K562 (cell line): ENCODE results near the gene PLA2G15. TPM values are rescaled to one million over a fixed set of nuclear protein-coding genes. Genes with fewer than 3 reads are reported as not detected.

Experiments
- ARNT ChIP-seq, 2 experiments: fragments of 450-650 bp; IDR thresholded peaks; 2 replicates each; pipeline ENCODE4 v1.6.1; 2016; ENCODE audit warnings: mild to moderate bottlenecking in 1 of 2
- HCFC1 ChIP-seq: IDR thresholded peaks from 2 replicates; pipeline ENCODE4 v1.6.1; 2012; ENCODE audit warnings: low read depth, low read length, improper control_type of control experiment
- HNRNPLL ChIP-seq: fragments of 200-400 bp; formaldehyde crosslinking; IDR thresholded peaks from 2 replicates; pipeline ENCODE4 v1.6.1; 2017; ENCODE audit warnings: low read length, low read depth, mild to moderate bottlenecking; ENCODE audit not compliant: poor library complexity, severe bottlenecking
- KLF16 ChIP-seq: IDR thresholded peaks from 2 replicates; pipeline ENCODE4 v1.6.1; 2016; ENCODE audit warnings: antibody characterized with exemption
- RBM14 ChIP-seq: fragments of 200-400 bp; formaldehyde crosslinking; IDR thresholded peaks from 2 replicates; pipeline ENCODE4 v1.6.1; 2018; ENCODE audit warnings: low read depth, mild to moderate bottlenecking, low read length, moderate library complexity, borderline replicate concordance; ENCODE audit not compliant: insufficient read depth
- TAF1 ChIP-seq: IDR thresholded peaks from 2 replicates; pipeline ENCODE4 v1.6.1; 2011; ENCODE audit warnings: mild to moderate bottlenecking, low read length, moderate library complexity; ENCODE audit not compliant: insufficient read depth, control insufficient read depth, severe bottlenecking; ENCODE audit errors: extremely low read depth
- ZNF174 ChIP-seq: fragments of 250-450 bp; sonication (Bioruptor Pico); IDR thresholded peaks from 2 replicates; pipeline ENCODE4 v1.4.0; 2020; ENCODE audit warnings: mild to moderate bottlenecking
- ZNF780A ChIP-seq: fragments of 250-450 bp; sonication (Bioruptor Pico); IDR thresholded peaks from 2 replicates; pipeline ENCODE4 v1.5.0; 2021; ENCODE audit warnings: mild to moderate bottlenecking
- polyA plus RNA-seq, 8 experiments: library from polyadenylated mRNA; depleted of rRNA in 4 of 8; stranded (reverse) in 5 of 8; unstranded in 3 of 8; fragments of >200 nt; fragmentation: Nextera tagmentation in 2 of 8; fragmentation: Illumina TruSeq in 1 of 8; extraction: Ambion mirVana in 2 of 8; extraction: Trizol in 1 of 8; gene quantifications; 2 replicates each; pipeline versions ENCODE4 v1.2.1 to v1.2.3, GENCODE V29; 2011 to 2014; ENCODE audit warnings: inconsistent platforms in 1 of 8, missing spikeins in 1 of 8
- total RNA-seq, 7 experiments: library from RNA; depleted of rRNA in 6 of 7; stranded (reverse); fragments of >200 nt in 6 of 7; fragmentation: Illumina TruSeq in 2 of 7; extraction: Trizol in 2 of 7; gene quantifications; 2 replicates each; pipeline versions ENCODE4 v1.2.1 to v1.2.3, GENCODE V29; 2011 to 2021; ENCODE audit warnings: low replicate concordance in 1 of 7
- TF ChIP-seq, protein P1 (sequence below): fragments of 450-650 bp; IDR thresholded peaks from 2 replicates; pipeline ENCODE4 v1.6.1; 2016; ENCODE audit warnings: mild to moderate bottlenecking, moderate library complexity
- TF ChIP-seq, protein P2 (sequence below), 2 experiments: fragments of 250-450 bp in 1 of 2; fragments of 450-650 bp in 1 of 2; sonication (Bioruptor Pico) in 1 of 2; IDR thresholded peaks; 2 replicates each; pipeline versions ENCODE4 v1.6.1 to v1.8.0; 2016 to 2021; ENCODE audit warnings: mild to moderate bottlenecking in 2 of 2, moderate library complexity in 2 of 2, missing compliant biosample characterization in 1 of 2, missing genetic modification characterization in 1 of 2
- TF ChIP-seq, protein P3 (sequence below): fragments of 450-650 bp; IDR thresholded peaks from 2 replicates; pipeline ENCODE4 v1.6.1; 2016; ENCODE audit warnings: antibody characterized with exemption

The PLA2G15 gene
- total and polyA plus RNA-seq, 9 of the 15 experiments (the other 6 are each of a cell fraction or from before 2014, with no cell fraction given) = 0.42 to 8.6 (median 4.8) TPM

DNA sequence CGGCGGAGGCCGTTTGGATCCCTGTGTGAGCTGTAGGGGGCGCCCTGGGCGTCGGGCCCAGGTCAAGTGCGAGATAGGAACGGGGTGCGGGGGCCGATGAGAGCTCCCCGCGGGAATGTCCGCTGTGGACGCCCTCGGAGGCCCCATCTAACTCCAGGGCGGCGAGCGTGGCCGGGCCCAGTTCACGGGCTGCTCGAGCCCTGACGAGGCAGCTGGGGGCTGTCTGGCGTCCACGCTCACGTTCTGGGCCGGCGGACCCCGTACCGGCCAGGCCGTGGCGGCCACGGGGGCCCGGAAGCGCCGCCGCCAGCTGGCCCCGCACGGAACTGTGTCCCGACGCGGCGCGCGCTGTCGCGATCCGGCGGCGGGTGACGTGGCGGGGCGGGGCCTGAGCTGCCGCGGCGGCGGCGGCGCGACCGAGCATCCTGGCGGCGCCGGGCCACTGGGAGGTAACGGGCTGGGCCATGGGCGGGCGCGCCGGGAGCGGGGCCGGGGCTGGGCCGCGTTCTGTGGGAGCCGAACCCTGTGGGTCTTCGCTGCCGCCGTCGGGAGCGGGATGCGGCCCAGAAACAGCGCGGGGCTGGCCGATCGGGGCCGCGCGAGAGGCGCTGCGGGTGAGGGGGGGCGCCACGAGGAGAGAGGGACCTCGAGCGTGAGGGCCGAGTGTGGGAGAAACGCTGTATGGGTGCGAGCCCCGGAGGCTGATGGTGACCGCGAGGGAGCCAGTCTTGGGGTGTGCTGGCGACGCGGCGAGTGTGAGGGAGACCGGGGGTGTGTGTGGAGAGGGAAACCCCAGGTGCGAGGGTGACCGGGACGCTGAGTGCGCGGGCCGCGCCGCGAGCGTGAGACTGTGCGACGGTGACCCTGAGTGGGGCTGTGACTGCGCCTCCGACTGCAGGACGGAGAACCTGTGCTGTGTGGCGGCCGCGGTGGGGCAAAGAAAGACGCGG is 19.2 kb downstream of the PLA2G15 start, which contains the start of gene SLC7A6 (continued):
- TF ChIP-seq, protein P1, sequence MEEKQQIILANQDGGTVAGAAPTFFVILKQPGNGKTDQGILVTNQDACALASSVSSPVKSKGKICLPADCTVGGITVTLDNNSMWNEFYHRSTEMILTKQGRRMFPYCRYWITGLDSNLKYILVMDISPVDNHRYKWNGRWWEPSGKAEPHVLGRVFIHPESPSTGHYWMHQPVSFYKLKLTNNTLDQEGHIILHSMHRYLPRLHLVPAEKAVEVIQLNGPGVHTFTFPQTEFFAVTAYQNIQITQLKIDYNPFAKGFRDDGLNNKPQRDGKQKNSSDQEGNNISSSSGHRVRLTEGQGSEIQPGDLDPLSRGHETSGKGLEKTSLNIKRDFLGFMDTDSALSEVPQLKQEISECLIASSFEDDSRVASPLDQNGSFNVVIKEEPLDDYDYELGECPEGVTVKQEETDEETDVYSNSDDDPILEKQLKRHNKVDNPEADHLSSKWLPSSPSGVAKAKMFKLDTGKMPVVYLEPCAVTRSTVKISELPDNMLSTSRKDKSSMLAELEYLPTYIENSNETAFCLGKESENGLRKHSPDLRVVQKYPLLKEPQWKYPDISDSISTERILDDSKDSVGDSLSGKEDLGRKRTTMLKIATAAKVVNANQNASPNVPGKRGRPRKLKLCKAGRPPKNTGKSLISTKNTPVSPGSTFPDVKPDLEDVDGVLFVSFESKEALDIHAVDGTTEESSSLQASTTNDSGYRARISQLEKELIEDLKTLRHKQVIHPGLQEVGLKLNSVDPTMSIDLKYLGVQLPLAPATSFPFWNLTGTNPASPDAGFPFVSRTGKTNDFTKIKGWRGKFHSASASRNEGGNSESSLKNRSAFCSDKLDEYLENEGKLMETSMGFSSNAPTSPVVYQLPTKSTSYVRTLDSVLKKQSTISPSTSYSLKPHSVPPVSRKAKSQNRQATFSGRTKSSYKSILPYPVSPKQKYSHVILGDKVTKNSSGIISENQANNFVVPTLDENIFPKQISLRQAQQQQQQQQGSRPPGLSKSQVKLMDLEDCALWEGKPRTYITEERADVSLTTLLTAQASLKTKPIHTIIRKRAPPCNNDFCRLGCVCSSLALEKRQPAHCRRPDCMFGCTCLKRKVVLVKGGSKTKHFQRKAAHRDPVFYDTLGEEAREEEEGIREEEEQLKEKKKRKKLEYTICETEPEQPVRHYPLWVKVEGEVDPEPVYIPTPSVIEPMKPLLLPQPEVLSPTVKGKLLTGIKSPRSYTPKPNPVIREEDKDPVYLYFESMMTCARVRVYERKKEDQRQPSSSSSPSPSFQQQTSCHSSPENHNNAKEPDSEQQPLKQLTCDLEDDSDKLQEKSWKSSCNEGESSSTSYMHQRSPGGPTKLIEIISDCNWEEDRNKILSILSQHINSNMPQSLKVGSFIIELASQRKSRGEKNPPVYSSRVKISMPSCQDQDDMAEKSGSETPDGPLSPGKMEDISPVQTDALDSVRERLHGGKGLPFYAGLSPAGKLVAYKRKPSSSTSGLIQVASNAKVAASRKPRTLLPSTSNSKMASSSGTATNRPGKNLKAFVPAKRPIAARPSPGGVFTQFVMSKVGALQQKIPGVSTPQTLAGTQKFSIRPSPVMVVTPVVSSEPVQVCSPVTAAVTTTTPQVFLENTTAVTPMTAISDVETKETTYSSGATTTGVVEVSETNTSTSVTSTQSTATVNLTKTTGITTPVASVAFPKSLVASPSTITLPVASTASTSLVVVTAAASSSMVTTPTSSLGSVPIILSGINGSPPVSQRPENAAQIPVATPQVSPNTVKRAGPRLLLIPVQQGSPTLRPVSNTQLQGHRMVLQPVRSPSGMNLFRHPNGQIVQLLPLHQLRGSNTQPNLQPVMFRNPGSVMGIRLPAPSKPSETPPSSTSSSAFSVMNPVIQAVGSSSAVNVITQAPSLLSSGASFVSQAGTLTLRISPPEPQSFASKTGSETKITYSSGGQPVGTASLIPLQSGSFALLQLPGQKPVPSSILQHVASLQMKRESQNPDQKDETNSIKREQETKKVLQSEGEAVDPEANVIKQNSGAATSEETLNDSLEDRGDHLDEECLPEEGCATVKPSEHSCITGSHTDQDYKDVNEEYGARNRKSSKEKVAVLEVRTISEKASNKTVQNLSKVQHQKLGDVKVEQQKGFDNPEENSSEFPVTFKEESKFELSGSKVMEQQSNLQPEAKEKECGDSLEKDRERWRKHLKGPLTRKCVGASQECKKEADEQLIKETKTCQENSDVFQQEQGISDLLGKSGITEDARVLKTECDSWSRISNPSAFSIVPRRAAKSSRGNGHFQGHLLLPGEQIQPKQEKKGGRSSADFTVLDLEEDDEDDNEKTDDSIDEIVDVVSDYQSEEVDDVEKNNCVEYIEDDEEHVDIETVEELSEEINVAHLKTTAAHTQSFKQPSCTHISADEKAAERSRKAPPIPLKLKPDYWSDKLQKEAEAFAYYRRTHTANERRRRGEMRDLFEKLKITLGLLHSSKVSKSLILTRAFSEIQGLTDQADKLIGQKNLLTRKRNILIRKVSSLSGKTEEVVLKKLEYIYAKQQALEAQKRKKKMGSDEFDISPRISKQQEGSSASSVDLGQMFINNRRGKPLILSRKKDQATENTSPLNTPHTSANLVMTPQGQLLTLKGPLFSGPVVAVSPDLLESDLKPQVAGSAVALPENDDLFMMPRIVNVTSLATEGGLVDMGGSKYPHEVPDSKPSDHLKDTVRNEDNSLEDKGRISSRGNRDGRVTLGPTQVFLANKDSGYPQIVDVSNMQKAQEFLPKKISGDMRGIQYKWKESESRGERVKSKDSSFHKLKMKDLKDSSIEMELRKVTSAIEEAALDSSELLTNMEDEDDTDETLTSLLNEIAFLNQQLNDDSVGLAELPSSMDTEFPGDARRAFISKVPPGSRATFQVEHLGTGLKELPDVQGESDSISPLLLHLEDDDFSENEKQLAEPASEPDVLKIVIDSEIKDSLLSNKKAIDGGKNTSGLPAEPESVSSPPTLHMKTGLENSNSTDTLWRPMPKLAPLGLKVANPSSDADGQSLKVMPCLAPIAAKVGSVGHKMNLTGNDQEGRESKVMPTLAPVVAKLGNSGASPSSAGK = peak; percentile 82
- TF ChIP-seq, protein P2, sequence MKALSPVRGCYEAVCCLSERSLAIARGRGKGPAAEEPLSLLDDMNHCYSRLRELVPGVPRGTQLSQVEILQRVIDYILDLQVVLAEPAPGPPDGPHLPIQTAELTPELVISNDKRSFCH (CRISPR knock-in tag; IDR thresholded peaks at IDR 0.05) = no peak
- TF ChIP-seq, protein P2 (tag; IDR thresholded peaks at IDR 0.05) = peak; percentile 69
- no peak for TF ChIP-seq ZNF174 (CRISPR knock-in tag)
- 0 out of 2 replicates have a peak, but pooled peaks have one; percentile 77 for TF ChIP-seq RBM14
- peak; percentile 29; the same call in 1 of the 2 replicates for TF ChIP-seq HCFC1
- no peak for TF ChIP-seq ARNT (IDR thresholded peaks at IDR 0.05)
- peak; percentile 49 for TF ChIP-seq TAF1
- TF ChIP-seq KLF16 = 0 out of 2 replicates have a peak, but pooled peaks have one; percentile 37
- peak; percentile 98 for TF ChIP-seq HNRNPLL
- no peak for TF ChIP-seq ZNF780A
- TF ChIP-seq, protein P3, sequence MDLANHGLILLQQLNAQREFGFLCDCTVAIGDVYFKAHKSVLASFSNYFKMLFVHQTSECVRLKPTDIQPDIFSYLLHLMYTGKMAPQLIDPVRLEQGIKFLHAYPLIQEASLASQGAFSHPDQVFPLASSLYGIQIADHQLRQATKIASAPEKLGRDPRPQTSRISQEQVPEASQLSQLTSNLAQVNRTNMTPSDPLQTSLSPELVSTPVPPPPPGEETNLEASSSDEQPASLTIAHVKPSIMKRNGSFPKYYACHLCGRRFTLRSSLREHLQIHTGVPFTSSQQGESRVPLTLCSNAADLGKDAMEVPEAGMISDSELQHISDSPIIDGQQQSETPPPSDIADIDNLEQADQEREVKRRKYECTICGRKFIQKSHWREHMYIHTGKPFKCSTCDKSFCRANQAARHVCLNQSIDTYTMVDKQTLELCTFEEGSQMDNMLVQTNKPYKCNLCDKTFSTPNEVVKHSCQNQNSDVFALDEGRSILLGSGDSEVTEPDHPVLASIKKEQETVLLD = peak; percentile 65
